ENCODE data around the gene PON3.

PON3 gene

DNA sequence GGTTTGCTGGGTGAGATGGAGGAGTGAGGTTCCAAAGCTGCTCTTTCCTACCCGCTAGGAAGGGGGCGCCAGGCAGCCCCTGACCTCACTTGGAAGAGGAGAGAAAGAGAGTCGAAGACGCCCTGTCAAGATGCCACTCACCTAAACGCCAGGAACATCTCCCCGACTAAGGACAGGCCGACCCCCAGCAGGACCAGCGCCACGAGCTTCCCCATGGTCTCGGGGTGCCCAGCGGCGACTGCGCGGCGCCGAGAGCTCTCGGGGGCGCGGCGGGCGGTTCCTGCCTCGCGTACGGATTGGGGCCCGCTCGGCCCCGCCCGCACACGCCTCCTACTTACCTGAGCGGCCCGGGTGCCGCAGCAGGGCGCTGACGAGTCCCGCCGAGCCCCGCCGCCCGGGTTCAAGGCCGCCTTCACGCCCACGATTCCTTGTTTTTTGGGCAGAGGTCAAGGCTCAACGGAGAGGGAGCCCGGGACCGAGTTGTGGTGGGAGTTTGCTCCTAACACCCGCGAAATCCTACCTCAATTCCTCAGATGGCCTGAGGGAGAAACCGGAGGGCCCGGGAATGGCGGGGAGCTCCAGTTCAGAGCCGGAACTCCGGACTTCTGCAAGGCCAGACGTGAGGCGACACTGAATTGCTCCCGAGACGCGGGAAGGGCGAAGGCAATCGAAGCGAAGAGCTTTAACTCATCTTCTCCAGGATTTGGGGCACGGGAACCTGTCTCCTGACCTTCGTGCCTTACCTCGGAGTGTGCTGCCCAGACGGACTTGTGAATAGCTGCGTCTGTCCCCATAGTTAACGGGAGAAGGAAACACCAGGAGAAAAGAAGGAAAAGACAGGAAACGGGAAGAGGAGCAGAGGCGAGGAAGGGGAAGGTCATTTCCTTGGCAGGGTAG lies at the start of gene PON3:
Gene PON3 (minus strand): TSS at position 240 of the 897 bp plus-strand sequence. CDS start 25 bp downstream, at position 215.
- TF ChIP-seq, protein P1, sequence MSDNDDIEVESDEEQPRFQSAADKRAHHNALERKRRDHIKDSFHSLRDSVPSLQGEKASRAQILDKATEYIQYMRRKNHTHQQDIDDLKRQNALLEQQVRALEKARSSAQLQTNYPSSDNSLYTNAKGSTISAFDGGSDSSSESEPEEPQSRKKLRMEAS (IDR thresholded peaks at IDR 0.05; ENCODE audit: low read depth, low read length) = no peak
- no peak for TF ChIP-seq POLR2A (IDR thresholded peaks at IDR 0.05; ENCODE audit: extremely low read depth, insufficient read length)
- TF ChIP-seq MYC (IDR thresholded peaks at IDR 0.05; ENCODE audit: low read depth, low read length) = no peak
- TF ChIP-seq, protein P2, sequence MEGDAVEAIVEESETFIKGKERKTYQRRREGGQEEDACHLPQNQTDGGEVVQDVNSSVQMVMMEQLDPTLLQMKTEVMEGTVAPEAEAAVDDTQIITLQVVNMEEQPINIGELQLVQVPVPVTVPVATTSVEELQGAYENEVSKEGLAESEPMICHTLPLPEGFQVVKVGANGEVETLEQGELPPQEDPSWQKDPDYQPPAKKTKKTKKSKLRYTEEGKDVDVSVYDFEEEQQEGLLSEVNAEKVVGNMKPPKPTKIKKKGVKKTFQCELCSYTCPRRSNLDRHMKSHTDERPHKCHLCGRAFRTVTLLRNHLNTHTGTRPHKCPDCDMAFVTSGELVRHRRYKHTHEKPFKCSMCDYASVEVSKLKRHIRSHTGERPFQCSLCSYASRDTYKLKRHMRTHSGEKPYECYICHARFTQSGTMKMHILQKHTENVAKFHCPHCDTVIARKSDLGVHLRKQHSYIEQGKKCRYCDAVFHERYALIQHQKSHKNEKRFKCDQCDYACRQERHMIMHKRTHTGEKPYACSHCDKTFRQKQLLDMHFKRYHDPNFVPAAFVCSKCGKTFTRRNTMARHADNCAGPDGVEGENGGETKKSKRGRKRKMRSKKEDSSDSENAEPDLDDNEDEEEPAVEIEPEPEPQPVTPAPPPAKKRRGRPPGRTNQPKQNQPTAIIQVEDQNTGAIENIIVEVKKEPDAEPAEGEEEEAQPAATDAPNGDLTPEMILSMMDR (IDR thresholded peaks at IDR 0.05; ENCODE audit: low read depth, low read length) = no peak
- no peak for DNase-seq (ENCODE audit: low read depth)
- H3K4me3 ChIP-seq (ENCODE audit: low read depth, low read length) = no peak within 1 kb of the TSS

DNA sequence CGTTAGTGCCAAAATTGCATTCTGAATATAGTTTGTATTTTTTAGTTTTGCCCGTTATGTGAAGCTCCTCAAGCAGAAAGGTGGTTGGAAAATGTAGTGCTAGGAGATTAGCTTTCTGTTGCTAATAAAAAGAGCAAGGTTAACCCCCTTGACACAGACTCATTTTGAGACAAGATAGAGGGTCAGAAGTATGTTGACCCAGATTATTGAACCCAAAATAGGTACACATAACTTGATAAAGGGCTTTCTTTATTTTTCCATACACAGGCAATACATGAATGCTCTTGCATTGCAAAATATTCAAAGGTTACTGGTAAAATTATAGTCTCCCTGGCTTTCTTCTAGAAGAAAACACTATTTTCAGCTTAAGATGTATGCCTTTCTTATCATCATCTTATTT lies 48.6 kb upstream of the PON3 start:
- DNase-seq (ENCODE audit: low read depth) = no peak
- TF ChIP-seq, protein P2 (IDR thresholded peaks at IDR 0.05; ENCODE audit: low read depth, low read length) = no peak
- no peak for TF ChIP-seq MYC (IDR thresholded peaks at IDR 0.05; ENCODE audit: low read depth, low read length)
- TF ChIP-seq, protein P1 (IDR thresholded peaks at IDR 0.05; ENCODE audit: low read depth, low read length) = no peak
- TF ChIP-seq POLR2A (IDR thresholded peaks at IDR 0.05; ENCODE audit: extremely low read depth, insufficient read length) = no peak

DNA sequence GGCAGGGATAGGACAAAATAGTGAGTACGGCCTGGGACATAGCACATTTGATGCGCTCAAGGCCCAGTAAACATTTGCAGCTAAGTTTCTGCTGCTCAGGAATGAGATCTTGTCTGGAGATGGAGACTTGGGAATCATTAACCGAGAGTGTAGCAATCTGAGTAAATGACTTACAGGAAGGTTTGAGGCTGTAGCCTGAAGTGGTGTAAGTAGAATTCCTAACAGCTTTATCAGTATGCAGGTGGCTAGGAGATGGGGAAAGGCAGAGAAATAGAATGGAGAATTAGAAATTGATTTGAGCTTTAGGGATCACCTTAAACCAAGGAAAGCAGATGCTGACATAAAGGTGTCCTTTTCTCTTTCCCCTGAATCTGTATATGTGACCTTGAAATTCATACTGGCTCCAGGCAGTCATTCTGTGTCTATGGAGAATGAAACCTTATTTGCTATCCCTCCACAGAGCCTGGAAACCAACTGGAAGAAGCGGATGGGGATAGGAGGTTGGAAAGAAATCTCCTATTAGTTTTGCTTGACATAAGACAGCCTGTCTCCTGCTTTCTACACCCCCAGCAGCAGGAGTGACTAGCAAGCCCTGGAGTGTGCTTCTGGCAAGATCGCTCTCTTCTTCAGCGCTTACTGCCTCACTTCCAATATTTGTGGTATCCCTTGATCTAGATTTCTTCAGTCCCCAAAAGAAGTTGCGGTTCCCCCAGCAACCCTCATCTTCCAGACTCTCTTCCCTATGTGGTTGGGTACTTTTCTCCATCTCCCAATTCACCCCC lies 45.1 kb upstream of the PON3 start:
- H3K4me3 ChIP-seq (ENCODE audit: low read depth, low read length) = no peak overlapping the region
- no peak for DNase-seq (ENCODE audit: low read depth)
- TF ChIP-seq, protein P1 (IDR thresholded peaks at IDR 0.05; ENCODE audit: low read depth, low read length) = no peak
- TF ChIP-seq MYC (IDR thresholded peaks at IDR 0.05; ENCODE audit: low read depth, low read length) = no peak
- no peak for TF ChIP-seq POLR2A (IDR thresholded peaks at IDR 0.05; ENCODE audit: extremely low read depth, insufficient read length)
- TF ChIP-seq, protein P2 (IDR thresholded peaks at IDR 0.05; ENCODE audit: low read depth, low read length) = no peak

More for the DNA sequence above, 48.6 kb upstream of the PON3 start:
- no peak overlapping the region for H3K4me3 ChIP-seq (ENCODE audit: low read depth, low read length)

DNA sequence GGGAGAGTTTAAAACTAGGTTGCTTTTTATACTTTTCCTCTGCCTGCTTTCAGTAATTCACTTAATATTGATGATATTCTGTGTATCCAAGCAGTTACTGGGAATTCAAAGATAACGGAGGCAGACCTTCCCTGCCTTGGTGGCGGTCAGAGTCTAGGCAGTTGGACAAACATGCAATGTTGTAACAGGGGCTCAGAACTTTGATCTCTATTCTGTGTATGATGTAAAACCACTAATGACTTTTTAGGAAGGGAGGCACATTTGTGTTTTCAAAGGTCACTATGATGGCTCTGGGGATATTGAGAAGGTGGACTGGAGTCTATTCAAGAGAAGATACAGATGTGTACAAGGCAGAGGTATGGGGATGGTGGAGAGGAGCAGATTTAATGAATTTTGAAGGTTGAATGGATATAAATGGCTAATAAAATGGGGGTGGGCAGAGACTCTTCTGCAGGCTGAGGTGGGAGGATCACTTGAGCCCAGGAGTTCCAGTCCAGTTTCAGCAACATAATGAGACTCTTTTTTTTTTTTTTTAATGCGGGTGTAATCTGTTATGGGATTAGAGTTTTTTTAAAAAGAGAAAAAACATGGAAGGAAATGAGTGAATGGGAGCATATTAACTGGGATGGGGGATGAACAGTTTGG lies 44.3 kb upstream of the PON3 start:
- TF ChIP-seq POLR2A (IDR thresholded peaks at IDR 0.05; ENCODE audit: extremely low read depth, insufficient read length) = no peak
- TF ChIP-seq, protein P1 (IDR thresholded peaks at IDR 0.05; ENCODE audit: low read depth, low read length) = no peak
- TF ChIP-seq, protein P2 (IDR thresholded peaks at IDR 0.05; ENCODE audit: low read depth, low read length) = no peak
- TF ChIP-seq MYC (IDR thresholded peaks at IDR 0.05; ENCODE audit: low read depth, low read length) = no peak
- no peak for DNase-seq (ENCODE audit: low read depth)
- no peak overlapping the region for H3K4me3 ChIP-seq (ENCODE audit: low read depth, low read length)

DNA sequence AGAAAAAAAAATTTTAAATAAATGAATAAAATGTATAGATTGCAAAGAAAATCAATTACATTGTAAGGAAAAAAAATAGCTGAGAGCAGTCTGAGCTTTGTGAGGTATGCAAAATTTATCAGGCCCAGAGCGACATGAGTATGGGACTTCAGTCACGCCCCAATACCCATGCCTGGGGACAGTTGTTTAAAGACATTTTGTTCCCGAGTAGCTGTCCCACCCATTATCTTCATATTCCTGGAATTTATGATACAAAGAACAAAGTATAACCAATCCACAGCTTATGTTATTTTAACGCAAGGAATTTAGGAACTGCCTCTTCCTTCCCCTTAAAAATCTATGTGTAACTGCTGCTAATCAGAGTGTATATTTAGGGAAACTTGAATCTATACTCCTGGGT lies 40.2 kb upstream of the PON3 start:
- TF ChIP-seq, protein P2 (IDR thresholded peaks at IDR 0.05; ENCODE audit: low read depth, low read length) = no peak
- TF ChIP-seq POLR2A (IDR thresholded peaks at IDR 0.05; ENCODE audit: extremely low read depth, insufficient read length) = no peak
- no peak for TF ChIP-seq MYC (IDR thresholded peaks at IDR 0.05; ENCODE audit: low read depth, low read length)
- TF ChIP-seq, protein P1 (IDR thresholded peaks at IDR 0.05; ENCODE audit: low read depth, low read length) = no peak
- no peak overlapping the region for H3K4me3 ChIP-seq (ENCODE audit: low read depth, low read length)
- no peak for DNase-seq (ENCODE audit: low read depth)

All from NB4 (cell line).